Middle frontal gyrus (tissue), 1 donor: ENCODE data around the gene ZNF850.
"Not testable (repeated sequence)": the region's sequence is repeated elsewhere in the genome, so short reads cannot be mapped to it uniquely, and the experiment has no call there.

Experiments used
- DNase-seq: peaks from one replicate; pipeline ENCODE4 v3.0.0-alpha.2; 2015; ENCODE audit warnings: low spot score; ENCODE audit errors: extremely low spot score

Gene ZNF850

DNA sequence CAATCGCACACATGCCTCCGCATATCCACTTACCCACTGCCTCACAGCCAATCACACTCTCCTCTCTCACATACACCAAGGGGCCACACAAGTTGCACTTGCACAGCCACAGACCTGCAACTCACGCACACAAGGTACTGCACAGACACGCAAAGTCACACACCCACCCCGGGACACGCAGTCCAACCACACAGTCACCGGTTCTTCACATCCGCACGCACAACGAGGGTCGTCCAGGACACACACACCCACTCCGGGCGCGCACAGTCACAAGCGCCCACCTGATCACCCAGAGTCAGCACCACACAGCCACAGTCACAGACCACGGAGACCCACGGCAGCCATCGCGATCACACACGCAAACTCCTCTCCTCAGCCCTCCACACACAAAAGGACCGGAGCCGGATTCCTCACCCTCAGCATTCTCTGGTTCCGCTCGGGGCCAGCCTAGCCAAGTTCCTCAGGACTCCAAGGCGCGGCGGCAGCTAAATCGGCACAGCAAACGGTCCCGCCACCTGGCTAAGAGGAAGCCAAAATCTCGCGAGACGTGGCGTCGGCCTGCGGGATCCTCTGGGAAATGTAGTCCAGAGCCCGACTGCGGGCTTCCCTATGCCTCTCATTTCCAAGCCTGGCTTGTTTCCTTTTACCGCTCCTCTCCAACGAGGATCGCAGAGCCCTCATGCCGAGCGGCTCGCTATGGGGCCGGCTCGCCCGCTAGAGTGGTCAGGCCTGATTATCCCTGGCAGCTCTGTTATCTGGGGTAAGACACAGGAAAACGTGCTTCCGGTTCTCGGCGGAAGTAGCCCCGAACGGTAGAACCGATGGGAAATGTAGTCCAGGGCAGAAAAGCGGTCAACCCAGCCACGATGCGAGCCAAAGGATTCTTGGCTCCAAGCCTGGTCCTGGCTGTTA, at the start of gene ZNF850:
Gene ZNF850 (minus strand): TSS at position 497 of the 912 bp plus-strand sequence. CDS start 10,201 bp downstream, outside the sequence.
- DNase-seq: peak; percentile 86

DNA sequence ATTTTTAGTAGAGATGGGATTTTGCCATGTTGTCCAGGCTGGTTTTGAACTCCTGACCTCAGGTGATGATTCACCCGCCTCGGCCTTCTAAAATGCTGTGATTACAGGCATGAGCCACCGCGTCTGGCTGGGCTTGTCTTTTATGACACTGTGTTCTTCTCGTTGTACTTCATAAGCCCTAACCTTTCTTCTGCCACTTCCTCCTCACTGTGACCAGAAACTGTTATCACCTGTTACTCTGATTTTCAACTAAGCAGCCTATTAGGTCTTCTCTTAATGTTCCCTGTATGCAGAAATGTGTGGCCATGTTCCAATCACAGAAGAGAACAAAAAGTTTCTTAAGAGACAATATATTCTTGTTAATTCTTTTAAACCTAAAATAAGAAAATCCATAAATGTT, 49.2 kb upstream of the ZNF850 start:
- DNase-seq: no peak

DNA sequence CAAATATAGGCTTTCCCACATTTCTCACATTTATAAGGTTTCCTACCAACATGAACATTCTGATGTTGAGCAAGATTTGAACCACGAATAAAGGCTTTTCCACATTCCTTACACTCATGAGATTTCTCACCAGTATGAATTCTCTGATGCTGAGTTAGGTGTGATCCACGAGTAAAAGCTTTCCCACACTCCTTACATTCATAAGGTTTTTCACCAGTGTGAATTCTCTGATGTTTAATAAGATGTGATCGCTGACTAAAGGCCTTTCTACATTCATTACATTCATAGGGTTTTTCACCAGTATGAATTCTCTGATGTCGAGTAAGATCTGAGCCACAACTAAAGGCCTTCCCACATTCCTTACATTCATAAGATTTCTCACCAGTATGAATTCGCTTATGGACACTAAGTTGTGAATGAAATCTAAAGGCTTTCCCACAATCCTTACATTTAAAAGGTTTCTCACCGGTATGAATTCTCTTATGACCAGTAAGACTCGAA, 46.6 kb upstream of the ZNF850 start:
- DNase-seq: no peak

- DNase-seq: no peak
Measured at GRCh38 chr19:36807029-36807428, 34.4 kb upstream of the ZNF850 start.

DNA sequence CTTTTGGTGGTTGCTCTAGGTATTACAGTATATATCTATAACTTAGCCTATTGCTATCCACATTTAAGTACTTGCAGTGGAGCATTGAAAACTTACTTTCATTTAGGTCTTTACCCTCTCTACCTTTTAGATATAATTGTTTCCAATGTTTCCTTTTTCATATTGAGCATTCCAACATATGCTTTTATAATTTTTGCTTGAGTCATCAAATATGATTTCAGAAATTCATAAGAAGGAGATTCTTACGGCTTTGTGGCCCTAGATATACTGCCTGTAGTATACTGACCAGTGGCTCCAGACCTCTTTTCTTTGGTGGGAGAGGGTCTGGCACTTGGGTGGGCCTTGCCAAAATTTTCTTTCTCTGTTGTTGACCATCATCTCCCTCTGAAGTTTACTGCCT, 32.8 kb upstream of the ZNF850 start:
- no peak for DNase-seq

- no peak for DNase-seq
Measured at GRCh38 chr19:36797786-36798108, 25.1 kb upstream of the ZNF850 start.

DNA sequence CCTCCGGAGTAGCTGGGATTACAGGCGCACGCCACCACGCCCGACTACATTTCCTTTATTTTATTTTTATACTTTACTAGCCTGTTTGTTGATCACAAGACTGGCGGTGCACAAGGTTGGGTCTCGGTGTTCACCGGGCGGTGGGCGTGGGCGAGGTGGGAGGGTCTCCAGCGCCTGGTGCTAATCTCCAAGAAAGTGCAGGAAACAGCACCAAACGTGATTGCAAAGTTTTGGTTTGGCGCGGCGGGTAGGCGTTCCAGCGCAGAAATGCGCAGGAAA, 24.0 kb upstream of the ZNF850 start:
- no peak for DNase-seq

GRCh38 chr19:36791420-36792141, 19.0 kb upstream of the ZNF850 start:
- DNase-seq: not testable (repeated sequence)

GRCh38 chr19:36775768-36776167, 3.2 kb upstream of the ZNF850 start:
- no peak for DNase-seq

GRCh38 chr19:36773223-36773579, 594 bp upstream of the ZNF850 start:
- DNase-seq: no peak

DNA sequence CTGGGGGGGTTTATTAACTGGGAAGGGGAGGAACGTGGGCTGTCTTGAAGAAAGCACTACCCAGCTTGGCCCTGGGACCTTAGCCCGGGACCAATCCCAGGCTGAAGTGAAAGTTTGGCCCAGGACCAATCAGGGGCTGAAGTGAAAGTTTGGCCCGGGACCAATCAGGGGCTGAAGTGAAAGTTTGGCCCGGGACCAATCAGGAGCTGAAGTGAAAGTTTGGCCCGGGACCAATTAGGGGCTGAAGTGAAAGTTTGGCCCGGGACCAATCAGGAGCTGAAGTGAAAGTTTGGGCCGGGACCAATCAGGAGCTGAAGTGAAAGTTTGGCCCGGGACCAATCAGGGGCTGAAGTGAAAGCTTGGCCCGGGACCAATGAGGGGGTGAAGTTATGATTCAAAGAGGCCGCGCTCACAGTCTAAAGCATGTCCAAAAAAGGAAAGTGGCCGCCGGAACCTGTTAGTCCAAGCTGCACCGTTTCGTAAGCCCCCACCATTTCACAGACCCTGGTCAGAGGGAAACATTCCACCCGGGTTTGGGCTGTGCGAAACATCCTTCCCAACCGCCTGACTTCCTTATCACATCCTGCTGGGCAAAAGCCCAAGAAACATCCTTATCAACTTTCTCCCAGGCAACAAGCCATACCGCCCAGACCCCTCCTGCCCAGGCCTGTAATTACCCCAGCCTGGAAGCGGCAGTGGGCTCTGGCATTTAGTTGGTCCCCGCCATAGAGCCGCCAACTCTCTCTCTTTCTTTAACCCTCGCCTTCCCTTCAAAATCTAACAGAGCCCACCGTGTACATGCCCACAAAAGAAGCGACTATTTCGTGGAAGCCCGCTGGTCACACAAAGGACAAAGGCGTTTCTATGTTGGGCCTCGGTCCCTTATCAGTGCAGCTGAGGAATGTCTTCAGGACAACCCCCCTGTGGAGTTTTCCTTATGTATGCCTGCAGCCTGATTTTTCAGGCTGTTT, 1.1 kb downstream of the ZNF850 start:
- no peak for DNase-seq

- DNase-seq: no peak
Measured at GRCh38 chr19:36750066-36750691, 22.4 kb downstream of the ZNF850 start.

DNA sequence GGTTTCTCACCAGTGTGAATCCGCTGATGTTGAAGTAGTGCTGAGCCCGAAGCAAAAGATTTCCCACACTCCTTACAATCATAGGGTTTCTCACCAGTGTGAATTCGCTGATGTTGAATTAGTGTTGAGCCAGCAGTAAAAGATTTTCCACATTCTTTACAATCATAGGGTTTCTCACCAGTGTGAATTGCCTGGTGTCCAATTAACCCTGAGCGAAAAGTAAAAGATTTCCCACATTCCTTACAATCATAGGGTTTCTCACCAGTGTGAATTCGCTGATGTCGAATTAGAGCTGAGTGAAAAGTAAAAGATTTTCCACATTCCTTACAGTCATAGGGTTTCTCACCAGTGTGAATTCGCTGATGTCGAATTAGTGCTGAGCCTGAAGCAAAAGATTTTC, 23.0 kb downstream of the ZNF850 start:
- not testable (repeated sequence) for DNase-seq

DNA sequence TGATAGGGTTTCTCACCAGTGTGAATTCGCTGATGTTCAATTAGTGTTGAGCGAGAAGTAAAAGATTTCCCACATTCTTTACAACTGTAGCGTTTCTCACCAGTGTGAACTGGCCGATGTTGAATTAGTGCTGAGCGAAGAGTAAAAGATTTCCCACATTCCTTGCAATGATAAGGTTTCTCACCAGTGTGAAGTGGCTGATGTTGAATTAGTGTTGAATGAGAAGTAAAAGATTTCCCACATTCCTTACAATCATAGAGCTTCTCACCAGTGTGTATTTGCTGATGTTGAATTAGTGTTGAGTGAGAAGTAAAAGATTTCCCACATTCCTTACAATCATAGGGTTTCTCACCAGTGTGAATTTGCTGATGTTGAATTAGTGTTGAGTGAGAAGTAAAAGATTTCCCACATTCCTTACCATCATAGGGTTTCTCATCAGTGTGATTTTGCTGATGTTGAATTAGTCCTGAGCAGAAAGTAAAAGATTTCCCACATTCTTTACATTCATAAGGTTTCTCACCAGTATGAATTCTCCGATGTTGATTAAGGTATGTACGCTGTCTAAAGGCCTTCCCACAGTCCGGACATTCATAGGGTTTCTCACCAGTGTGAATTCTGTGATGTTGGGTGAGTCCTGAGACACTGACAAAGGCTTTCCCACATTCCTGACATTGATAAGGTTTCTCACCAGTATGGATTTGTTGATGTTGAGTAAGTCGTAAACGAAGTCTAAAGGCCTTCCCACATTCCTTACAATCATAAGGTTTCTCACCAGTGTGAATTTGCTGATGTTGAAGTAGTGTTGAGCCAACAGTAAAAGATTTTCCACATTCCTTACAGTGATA, 24.0 kb downstream of the ZNF850 start:
- DNase-seq: no peak

GRCh38 chr19:36747750-36748149, 24.9 kb downstream of the ZNF850 start:
- no peak for DNase-seq

DNA sequence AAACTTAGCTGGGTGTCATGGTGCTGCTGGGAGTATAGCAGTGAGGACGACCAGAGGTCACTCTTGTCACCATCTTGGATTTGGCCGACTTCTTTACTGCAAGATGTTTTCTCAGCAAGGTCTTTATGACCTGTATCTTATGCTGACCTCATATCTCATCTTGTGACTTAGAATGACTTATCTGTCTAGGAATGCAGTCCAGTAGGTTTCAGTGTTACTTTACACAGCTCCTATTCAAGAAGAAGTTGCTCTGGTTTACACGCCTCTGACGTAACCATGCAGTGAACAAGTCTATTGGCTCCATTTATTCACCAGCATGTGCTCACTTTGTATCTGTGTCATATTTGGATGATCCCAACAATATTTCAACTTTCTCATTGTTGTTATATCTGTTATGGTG, 26.7 kb downstream of the ZNF850 start:
- no peak for DNase-seq

GRCh38 chr19:36736166-36736565, 36.4 kb downstream of the ZNF850 start:
- not testable (repeated sequence) for DNase-seq

DNA sequence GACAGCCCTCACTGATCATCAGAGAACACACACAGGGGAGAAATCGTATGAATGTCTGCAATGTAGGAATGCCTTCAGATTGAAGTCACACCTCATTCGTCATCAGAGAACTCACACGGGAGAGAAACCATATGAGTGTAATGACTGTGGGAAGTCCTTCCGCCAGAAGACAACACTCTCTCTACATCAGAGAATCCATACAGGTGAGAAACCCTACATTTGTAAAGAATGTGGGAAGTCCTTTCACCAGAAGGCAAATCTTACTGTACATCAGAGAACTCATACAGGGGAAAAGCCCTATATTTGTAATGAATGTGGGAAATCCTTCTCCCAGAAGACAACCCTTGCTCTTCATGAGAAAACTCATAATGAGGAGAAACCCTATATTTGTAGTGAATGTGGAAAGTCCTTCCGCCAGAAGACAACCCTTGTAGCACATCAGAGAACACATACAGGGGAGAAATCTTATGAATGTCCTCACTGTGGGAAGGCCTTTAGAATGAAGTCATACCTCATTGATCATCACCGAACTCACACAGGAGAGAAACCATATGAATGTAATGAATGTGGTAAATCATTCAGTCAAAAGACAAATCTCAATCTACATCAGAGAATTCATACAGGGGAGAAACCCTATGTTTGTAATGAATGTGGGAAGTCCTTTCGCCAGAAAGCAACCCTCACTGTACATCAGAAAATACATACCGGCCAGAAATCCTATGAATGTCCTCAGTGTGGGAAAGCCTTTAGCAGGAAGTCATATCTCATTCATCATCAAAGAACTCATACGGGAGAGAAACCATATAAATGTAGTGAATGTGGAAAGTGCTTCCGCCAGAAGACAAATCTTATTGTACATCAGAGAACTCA, 52.7 kb downstream of the ZNF850 start:
- no peak for DNase-seq

DNA sequence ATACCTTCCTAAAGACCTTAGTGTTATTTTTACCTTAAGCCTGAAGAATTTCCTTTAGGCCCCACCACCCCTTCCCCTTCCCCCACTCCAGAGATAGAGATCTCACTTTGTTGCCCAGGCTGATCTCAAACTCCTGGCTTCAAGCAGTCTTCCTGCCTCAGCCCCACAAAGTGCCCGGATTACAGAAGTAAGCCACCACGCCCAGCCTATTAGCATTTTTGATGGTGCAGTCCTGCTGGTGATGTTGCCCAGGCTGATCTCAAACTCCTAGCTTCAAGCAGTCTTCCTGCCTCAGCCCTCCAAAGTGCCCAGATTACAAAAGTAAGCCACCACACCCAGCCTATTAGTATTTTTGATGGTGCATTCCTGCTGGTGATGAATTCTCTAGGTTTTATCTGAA, 63.2 kb downstream of the ZNF850 start:
- DNase-seq: no peak
